GM19397 (cell line): ENCODE results near the gene UPP2.

Experiments
- ATAC-seq: cut with Tn5 transposase; IDR thresholded peaks from one replicate; pipeline ENCODE4 v1.9.1; 2021; ENCODE audit warnings: mild to moderate bottlenecking, moderate library complexity; ENCODE audit not compliant: unreplicated experiment

The UPP2 gene

DNA sequence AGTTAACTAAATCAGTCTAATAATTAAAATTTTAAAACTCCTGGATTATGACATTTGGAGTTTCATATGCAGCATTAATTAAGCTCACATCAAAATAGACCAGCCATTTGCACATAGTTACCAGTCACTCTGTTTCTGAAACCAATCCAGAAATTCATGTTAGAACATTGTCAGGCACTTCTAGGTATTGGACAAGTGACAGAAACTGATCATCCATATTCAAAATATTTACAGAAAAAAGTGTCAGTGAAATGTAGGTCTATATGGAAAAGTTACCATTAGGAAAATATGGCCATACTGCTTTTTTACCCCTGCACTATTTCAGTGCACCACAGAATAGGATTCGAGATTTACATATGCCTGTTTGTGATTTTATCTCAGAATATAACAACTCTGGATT lies 33.4 kb downstream of the UPP2 start:
- ATAC-seq: no peak

DNA sequence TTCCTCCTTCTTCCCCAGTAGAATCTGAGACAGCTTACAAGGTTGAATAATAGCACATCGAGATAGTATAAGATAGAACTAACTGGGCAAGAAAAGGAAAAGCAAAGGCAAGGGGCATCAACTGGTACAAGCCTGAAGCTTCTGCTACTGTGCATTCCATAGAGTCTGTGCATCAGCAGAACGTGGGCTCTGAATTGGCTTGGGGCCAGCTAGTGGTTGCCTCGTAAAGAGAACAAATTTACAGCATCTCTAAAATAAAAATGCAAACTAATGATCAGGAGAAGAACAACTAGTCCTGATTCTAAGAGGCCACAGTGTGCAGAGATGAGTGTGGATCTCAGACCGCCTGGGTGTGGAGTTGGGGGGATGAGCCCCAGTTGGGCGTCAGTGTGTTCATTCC lies 36.6 kb downstream of the UPP2 start:
- no peak for ATAC-seq

DNA sequence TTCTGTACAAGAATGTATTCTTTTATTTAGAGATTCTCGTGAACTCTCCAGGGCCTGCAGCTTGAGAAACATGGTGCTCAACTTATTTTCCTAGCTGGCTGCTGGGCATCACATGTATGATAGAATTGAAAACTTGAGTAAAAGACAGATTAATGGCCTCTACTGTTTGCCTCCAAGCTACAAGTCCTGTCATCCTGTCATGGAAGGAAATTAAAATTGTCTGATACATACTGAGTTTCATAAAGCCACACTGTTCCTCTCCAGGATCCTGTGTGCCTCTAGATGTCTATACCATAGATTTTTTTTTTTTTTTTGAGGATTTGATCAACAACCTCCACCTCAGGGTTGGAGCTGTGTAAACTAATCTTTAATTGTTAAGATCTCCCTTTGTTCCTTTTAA lies 38.5 kb downstream of the UPP2 start:
- ATAC-seq: no peak

DNA sequence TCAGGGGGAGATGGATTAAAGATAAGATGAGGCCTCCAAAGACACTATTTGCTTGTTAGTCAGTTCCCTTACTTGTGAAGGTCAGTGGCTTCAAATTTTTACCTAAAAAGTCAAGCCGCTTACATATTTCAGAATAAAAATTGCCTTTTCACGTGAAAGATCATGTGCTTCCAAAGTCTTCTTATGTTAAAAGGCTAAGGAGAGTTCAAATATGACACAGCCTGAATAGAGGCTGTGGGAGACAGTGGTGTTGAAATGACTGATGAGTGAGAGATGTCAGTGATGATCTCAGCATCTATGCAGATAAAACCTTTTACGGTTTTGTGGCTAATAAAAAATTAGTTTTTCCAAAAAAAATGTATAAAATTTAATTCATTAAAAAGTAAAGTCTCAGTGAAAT lies 40.5 kb downstream of the UPP2 start:
- no peak for ATAC-seq

DNA sequence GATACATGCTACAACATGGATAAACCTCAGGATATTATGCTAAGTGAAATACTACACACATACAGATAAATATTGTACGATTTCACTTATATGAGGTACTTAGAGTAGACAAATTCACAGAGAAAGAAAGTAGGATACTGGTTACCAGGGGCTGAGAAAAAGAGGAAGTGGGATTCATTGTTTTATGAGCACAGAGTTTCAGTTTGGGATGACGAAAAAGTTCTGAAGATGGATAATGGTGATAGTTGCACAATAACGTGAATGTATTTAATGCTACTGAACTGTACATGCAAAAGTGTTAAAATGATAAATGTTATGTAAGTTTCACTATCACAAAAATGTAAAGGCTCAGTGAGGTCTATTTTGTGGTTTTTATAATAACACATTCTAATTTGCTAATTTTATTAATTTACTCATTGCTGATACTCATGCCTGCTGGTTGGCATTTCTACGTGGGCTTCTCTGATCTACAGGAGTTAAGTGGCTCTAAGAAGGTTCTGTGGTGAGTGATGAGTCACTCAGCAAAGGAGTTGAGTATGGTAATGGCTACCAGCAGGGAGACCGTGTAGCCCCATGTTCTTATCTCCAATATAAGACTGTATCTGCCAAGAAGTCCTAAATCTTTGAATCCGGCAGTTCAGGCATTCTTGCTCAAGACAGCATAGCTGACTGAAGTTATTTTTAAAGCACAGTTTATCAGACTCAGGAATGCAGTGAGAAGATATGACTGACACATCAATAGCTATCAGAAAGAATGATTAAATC lies 41.1 kb downstream of the UPP2 start:
- no peak for ATAC-seq

DNA sequence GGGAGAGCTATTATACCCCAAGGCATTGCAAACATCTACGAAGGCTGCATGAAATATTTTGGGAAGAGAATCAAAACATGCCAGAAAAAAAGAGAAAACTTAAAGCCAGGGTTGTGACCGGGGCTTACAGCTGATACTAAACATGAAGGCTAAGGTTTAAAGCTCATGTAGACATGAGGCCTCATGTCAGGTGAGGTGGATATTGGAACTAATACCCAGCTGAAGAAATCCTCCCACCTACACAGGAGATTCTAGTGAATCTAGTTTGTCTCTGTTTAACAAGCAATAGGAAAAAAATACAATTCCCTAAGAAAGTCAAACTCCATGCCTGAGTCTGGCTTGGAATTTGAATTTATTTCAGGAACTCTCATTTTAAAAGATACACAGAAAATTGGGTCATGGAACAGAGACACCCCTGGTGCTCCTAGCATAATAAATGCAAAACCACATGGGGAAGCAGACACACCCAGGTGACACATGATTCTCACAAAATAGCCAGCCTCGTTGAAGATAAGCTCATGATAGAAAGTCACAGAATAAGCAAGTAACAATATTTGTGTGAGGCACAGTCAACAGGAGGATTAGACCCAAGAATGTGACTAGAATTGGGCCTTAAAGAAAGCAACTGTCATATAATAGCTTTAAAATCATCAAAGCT lies 42.2 kb downstream of the UPP2 start:
- no peak for ATAC-seq

DNA sequence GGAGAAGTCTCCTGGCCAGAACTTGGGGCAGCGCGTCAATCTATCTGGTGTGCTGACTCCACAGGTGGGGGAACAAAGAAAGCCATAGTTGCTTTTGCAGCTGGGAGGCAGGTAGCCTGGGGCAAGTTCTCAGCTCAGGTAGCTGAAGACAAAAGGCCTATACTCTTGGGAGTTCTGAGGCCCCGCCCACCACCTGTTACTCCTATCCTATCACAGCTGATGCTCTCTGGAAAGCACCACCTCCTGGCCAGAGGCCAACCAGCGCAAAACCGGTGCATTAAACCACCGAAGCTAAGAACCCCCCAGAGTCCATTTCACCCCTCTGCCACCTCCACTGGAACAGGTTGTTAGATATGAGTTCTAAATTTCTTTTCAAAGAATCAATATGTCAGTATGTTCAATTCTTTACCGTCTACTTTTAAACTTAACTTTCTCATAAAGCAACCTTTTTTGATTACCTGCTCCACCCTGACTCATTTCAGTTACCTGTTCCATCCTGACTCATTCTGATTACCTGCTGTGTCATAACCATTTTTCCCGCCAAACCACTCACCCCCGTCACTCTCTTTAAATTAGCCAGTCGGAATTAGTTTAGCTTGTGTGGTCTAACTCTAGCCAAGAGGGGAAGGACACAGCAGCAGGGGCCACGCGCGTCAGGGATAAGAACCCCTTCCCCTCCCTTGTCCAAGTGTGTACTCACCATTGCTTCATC lies 43.4 kb downstream of the UPP2 start:
- no peak for ATAC-seq

DNA sequence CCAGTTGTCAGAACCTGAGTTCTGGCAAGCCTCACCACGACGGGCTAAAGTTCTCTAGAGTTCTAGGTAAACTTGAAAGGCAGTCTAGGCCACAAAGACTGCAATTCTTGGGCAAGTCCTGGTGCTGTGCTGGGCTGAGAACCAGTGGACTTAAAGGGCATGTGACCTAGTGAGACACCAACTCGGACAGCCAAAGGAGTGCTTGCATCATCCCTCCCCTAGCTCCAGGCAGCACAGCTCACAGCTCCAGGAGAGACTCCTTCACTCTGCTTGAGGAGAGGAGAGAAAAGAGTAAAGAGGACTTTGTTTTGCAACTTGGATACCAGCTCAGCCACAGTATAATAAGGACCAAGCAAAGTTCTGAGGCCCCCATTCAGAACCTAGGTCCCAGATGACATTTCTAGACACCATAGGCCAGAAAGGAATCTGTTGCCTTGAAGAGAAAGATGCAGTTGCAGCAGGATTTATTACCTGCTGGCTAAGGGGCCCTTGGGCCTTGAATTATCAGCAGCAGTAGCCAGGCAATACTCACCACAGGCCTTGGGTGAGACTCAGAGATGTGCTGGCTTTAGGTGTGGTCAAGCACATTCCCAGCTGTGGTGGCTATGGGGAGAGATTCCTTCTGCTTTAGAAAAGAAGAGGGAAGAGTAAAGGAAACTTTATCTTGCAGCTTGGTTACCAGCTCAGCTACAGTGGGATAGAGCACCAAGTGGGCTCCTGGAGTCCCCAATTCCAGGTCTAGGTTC lies 51.8 kb downstream of the UPP2 start:
- ATAC-seq: no peak

DNA sequence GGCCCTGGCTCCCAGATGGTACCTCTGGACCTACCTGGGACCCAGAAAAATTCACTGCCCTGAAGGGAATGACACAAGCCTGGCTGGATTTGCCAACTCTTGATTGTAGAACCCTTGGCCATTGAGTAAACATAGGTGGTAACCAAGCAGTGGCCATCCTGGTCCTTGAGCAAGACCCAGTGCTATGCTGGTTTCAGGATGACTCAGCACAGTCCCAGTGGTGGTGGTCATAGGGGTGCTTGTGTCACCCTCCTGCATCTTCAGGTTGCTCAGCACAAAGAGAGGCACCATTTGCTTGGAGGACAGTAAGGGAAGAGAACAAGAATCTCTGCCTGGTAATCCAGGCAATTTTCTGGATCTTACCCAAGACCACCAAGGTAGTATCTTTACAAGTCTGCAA lies 52.9 kb downstream of the UPP2 start:
- ATAC-seq: no peak

DNA sequence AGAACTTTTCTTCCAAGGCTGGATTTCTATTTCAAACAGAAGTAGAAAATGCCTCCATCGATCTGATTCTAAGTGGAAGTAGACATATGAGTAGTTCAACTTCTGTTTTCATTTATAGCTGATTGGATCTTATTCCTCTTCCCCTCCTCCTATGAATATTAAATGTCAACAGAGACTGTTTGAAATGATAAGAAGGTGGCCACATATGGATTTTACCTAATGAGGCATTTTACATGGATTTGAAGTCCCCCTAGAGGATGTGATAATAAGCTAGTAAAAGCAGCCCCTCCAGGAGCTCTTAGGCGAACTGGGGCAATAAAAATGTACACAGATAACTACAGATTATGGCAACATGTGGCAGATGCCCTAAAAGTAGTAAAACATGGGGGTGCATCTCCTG lies 71.0 kb downstream of the UPP2 start:
- no peak for ATAC-seq

DNA sequence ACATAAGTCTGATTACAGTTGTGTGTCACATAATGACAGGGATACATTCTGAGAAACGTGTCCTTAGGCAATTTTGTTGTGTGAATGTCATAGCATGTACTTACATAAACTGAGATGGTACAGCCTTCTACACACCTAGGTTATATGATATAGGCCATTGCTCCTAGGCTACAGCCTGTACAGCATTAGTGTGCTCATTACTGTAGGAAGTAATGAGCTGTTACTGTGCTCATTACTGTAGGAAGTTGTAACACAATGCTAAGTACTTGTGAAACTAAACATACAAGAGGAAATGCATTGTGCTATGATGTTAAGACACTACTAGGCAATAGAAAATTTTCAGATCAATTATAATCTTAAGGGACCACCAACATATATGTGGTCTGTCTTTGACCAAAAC lies 72.8 kb downstream of the UPP2 start:
- no peak for ATAC-seq

DNA sequence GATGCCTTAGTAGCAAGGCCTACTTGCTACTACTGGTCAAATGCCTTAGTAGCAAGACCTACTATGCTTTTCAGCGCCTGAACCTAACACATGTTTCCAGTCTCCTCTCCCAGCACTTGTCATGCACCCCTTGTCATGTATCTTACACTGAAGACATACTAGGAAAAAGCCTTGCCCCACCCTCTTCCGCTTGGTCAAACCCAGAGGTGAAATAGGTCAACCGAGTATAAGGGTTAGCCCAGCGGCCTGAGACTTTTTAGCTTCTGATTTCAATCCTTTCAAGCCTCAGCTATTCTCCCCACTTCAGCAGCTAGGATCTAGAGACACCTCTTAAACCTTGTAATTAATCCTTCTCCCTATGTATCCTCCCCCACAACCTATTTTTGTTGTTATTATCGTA lies 73.3 kb downstream of the UPP2 start:
- ATAC-seq: no peak

DNA sequence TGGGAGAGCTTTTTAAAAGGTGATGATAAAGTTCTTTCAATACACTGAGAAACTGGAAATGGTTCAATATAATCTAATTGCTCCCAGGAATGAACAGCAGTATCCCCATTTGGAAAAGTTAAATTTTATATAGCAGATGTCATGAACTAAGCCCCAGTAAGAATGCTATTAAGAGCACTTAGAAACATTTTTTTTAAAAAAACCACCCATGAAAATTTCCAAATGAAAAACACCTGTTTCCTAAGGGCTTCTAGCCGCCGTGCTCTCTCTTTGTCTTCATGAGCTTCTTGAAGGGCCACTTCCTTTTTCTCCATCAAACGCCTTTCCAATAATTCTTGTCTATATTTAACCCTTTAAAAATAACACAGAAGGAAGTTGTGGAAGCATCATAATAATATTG lies 77.0 kb downstream of the UPP2 start:
- no peak for ATAC-seq

DNA sequence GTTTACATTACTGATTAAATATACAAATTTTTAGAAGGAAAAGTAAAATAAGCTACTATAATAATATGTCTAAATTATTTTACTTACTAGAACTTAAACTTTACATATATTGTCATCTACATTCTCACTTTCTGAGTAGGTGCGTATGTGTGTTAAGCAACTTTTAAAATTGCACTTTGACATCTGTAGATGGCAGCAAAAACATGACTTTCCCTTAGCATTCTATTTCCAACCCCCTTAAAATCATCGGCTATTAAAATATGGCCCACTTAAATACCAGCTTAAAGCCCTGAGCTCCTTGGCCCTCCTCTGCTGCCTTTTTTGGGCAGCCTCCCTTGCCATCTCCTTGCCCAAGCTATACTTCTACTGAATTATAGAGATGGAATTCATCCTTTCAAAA lies 78.0 kb downstream of the UPP2 start:
- no peak for ATAC-seq

DNA sequence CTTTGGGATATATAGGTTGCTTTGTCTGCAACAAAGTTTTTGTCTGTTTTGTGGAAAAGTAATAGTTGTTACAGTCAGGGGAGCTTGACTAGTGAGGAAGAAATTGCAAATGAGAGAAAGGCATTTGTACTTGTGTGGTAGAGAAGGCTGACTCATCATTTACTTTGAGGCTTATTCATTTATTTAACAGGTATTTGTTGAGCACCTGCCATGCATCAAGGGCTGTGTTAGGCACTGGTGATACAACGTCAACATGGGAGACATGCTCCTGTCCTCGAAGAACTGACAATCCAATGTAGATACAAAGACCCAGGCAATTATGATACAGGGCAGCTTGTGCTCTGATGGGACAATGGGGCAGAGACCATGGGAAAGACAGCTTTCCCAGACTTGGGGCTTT lies 79.5 kb downstream of the UPP2 start:
- no peak for ATAC-seq

DNA sequence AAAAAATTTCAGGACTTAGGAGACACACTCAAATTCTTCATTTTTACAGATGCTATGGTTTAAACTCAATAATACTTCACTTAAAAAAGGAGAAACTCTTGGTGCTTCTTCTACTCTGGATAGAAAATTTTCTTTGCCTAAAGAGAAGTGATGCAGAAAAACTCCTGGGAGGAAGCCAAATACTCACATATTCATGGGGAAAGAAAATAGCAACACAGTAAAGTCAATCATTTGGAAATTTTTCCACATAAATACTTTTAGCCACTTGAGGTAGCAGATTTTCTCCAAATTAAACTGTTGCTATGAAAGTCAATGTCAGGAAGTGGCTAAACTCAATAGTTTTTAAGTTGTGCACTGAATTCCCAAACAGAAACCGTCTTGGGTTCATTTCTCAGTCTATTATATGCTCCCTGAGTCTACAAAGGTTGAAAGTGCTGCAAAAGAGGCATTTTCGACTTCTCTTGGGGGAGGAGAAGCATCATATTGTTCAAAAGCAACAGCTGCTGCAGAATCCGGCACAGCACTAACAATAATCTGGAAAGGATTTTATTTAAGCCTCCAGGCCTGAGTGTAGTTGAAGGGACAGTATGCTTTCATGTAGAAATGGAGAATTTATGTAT lies 81.1 kb downstream of the UPP2 start:
- no peak for ATAC-seq

DNA sequence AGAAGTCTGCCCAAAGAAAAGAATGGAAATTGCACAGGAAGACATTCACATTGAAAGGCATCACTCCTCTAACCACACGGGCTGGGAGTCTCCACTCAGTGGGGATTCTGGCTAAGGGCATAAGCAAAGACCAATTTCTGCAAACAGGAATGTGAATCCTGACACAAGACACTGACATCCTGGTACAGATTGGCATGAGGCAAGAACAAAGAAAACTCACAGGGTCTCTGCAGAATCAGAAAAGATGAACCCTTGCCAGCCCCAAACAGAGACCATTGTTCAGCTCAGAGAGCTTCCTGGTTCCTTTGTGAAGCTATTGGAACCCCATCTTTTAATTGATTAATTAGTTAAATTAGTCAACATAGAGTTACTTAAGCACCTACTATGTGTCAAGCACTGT lies 82.3 kb downstream of the UPP2 start:
- no peak for ATAC-seq

DNA sequence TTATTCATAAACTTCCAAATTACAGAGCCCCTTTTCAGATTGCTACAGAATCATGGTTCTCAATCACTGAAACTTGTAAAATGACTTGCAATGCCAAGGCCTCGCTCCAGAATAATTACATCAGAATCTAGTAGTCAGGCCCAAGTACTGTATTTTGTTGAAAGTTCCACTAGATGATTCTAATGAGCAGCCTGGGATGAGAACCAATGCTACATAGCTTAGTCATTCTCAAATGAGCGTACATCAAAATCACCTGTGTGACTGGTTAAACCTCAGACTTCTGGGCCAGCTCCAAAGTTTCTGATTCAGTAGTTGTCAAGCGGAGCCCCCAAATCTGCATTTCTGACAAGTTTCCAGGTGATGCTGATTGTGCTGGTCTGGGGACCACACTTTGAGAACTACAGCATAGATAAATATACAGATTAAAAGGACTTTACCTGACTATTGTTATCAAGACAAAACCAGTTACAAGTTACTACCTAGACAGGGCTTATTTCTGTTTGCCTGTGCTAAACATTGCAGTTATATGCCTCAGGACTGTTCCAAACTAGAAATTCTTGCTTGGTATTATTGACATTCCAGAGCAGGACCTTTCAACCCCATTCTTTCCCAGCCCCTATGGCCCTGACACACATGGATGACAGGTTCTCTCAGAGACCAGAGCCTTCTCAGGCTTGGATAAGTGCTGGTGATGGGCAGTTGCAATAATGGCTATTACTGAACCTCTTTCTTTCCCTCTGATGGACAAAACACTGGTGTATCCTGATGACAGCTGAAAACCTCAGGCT lies 83.1 kb downstream of the UPP2 start:
- ATAC-seq: no peak
